ENCODE results near the gene CTNNA1.

Gene CTNNA1

GRCh38 chr5:138850865-138851435 is 97.7 kb downstream of the CTNNA1 start:
- no peak overlapping the region for H3K9ac ChIP-seq (ENCODE audit: low read length in 2 of 2)
- no peaks in the 10 kb centered on the region for H3K9me3 ChIP-seq (ENCODE audit: control insufficient read depth in 2 of 2, low read length in 2 of 2)
- H3K4me1 ChIP-seq (ENCODE audit: control insufficient read depth, insufficient read depth, low read length) = no peaks in the 10 kb centered on the region
- no peak overlapping the region for H3K4me3 ChIP-seq (ENCODE audit: low read length in 2 of 2)
- H3K36me3 ChIP-seq (ENCODE audit: control insufficient read depth in 2 of 2, insufficient read depth in 2 of 2, low read length in 2 of 2) = no peaks in the 10 kb centered on the region
- H3K27ac ChIP-seq (ENCODE audit: low read length) = no peak overlapping the region
- H3K27me3 ChIP-seq (ENCODE audit: control insufficient read depth in 1 of 2, insufficient read depth in 2 of 2, low read length in 2 of 2) = no peaks in the 10 kb centered on the region

GRCh38 chr5:138853132-138853531 is 99.9 kb downstream of the CTNNA1 start:
- Histone ChIP-seq H3K9me3 (ENCODE audit: control insufficient read depth in 2 of 2, low read length in 2 of 2) (no peaks in the 10 kb centered on the region), H3K27ac (ENCODE audit: low read length) (no peak overlapping the region), H3K4me3 (ENCODE audit: low read length in 2 of 2) (no peak overlapping the region), H3K36me3 (ENCODE audit: control insufficient read depth in 2 of 2, insufficient read depth in 2 of 2, low read length in 2 of 2) (no peaks in the 10 kb centered on the region), H3K27me3 (ENCODE audit: control insufficient read depth in 1 of 2, insufficient read depth in 2 of 2, low read length in 2 of 2) (no peaks in the 10 kb centered on the region), H3K4me1 (ENCODE audit: control insufficient read depth, insufficient read depth, low read length) (no peaks in the 10 kb centered on the region), H3K9ac (ENCODE audit: low read length in 2 of 2) (no peak overlapping the region)

- peaks cover 0 to 4% of the 10 kb centered on the region in 2 donors for H3K9me3 ChIP-seq (ENCODE audit: control insufficient read depth in 2 of 2, low read length in 2 of 2)
- H3K36me3 ChIP-seq (ENCODE audit: control insufficient read depth in 2 of 2, insufficient read depth in 2 of 2, low read length in 2 of 2) = peaks cover 0 to 2% of the 10 kb centered on the region in 2 donors
- H3K4me1 ChIP-seq (ENCODE audit: control insufficient read depth, insufficient read depth, low read length) = peaks cover 3% of the 10 kb centered on the region
- H3K27ac ChIP-seq (ENCODE audit: low read length) = no peak overlapping the region
- no peak overlapping the region for H3K4me3 ChIP-seq (ENCODE audit: low read length in 2 of 2)
- no peak overlapping the region for H3K9ac ChIP-seq (ENCODE audit: low read length in 2 of 2)
- no peaks in the 10 kb centered on the region for H3K27me3 ChIP-seq (ENCODE audit: control insufficient read depth in 1 of 2, insufficient read depth in 2 of 2, low read length in 2 of 2)
These were observed 113.8 kb downstream of the CTNNA1 start for GRCh38 chr5:138867011-138867410.

GRCh38 chr5:138869038-138869437 is 115.8 kb downstream of the CTNNA1 start:
- H3K27ac ChIP-seq (ENCODE audit: low read length) = no peak overlapping the region

GRCh38 chr5:138869763-138870500 is 116.7 kb downstream of the CTNNA1 start:
- H3K9me3 ChIP-seq (ENCODE audit: control insufficient read depth in 2 of 2, low read length in 2 of 2) = no peaks in the 10 kb centered on the region
- H3K27ac ChIP-seq (ENCODE audit: low read length) = no peak overlapping the region
- no peak overlapping the region for H3K4me3 ChIP-seq (ENCODE audit: low read length in 2 of 2)
- no peaks in the 10 kb centered on the region for H3K36me3 ChIP-seq (ENCODE audit: control insufficient read depth in 2 of 2, insufficient read depth in 2 of 2, low read length in 2 of 2)
- H3K4me1 ChIP-seq (ENCODE audit: control insufficient read depth, insufficient read depth, low read length) = peaks cover 3% of the 10 kb centered on the region
- no peak overlapping the region for H3K9ac ChIP-seq (ENCODE audit: low read length in 2 of 2)
- no peaks in the 10 kb centered on the region for H3K27me3 ChIP-seq (ENCODE audit: control insufficient read depth in 1 of 2, insufficient read depth in 2 of 2, low read length in 2 of 2)

More at GRCh38 chr5:138869038-138869437, 115.8 kb downstream of the CTNNA1 start:
- Histone ChIP-seq H3K36me3 (ENCODE audit: control insufficient read depth in 2 of 2, insufficient read depth in 2 of 2, low read length in 2 of 2) (no peaks in the 10 kb centered on the region), H3K9ac (ENCODE audit: low read length in 2 of 2) (no peak overlapping the region), H3K4me1 (ENCODE audit: control insufficient read depth, insufficient read depth, low read length) (peaks cover 3% of the 10 kb centered on the region), H3K27me3 (ENCODE audit: control insufficient read depth in 1 of 2, insufficient read depth in 2 of 2, low read length in 2 of 2) (no peaks in the 10 kb centered on the region), H3K9me3 (ENCODE audit: control insufficient read depth in 2 of 2, low read length in 2 of 2) (no peaks in the 10 kb centered on the region), H3K4me3 (ENCODE audit: low read length in 2 of 2) (no peak overlapping the region)

- no peaks in the 10 kb centered on the region for H3K36me3 ChIP-seq (ENCODE audit: control insufficient read depth in 2 of 2, insufficient read depth in 2 of 2, low read length in 2 of 2)
- no peaks in the 10 kb centered on the region for H3K9me3 ChIP-seq (ENCODE audit: control insufficient read depth in 2 of 2, low read length in 2 of 2)
- H3K9ac ChIP-seq (ENCODE audit: low read length in 2 of 2) = no peak overlapping the region
- no peaks in the 10 kb centered on the region for H3K27me3 ChIP-seq (ENCODE audit: control insufficient read depth in 1 of 2, insufficient read depth in 2 of 2, low read length in 2 of 2)
- no peak overlapping the region for H3K4me3 ChIP-seq (ENCODE audit: low read length in 2 of 2)
- H3K27ac ChIP-seq (ENCODE audit: low read length) = no peak overlapping the region
- H3K4me1 ChIP-seq (ENCODE audit: control insufficient read depth, insufficient read depth, low read length) = peaks cover 7% of the 10 kb centered on the region
These were observed 117.4 kb downstream of the CTNNA1 start for GRCh38 chr5:138870611-138871010.

- no peaks in the 10 kb centered on the region for H3K27me3 ChIP-seq (ENCODE audit: control insufficient read depth in 1 of 2, insufficient read depth in 2 of 2, low read length in 2 of 2)
- H3K27ac ChIP-seq (ENCODE audit: low read length) = no peak overlapping the region
- H3K4me3 ChIP-seq (ENCODE audit: low read length in 2 of 2) = no peak overlapping the region
- no peaks in the 10 kb centered on the region for H3K9me3 ChIP-seq (ENCODE audit: control insufficient read depth in 2 of 2, low read length in 2 of 2)
- peaks cover 7% of the 10 kb centered on the region for H3K4me1 ChIP-seq (ENCODE audit: control insufficient read depth, insufficient read depth, low read length)
- no peak overlapping the region for H3K9ac ChIP-seq (ENCODE audit: low read length in 2 of 2)
- H3K36me3 ChIP-seq (ENCODE audit: control insufficient read depth in 2 of 2, insufficient read depth in 2 of 2, low read length in 2 of 2) = no peaks in the 10 kb centered on the region
These were observed 119.7 kb downstream of the CTNNA1 start for GRCh38 chr5:138872841-138873465.

GRCh38 chr5:138873466-138874221 is 120.4 kb downstream of the CTNNA1 start:
- H3K4me1 ChIP-seq (ENCODE audit: control insufficient read depth, insufficient read depth, low read length) = peaks cover 7% of the 10 kb centered on the region
- no peaks in the 10 kb centered on the region for H3K27me3 ChIP-seq (ENCODE audit: control insufficient read depth in 1 of 2, insufficient read depth in 2 of 2, low read length in 2 of 2)
- no peak overlapping the region for H3K27ac ChIP-seq (ENCODE audit: low read length)
- peak overlapping the region in 1 of 2 donors; percentile 57 for H3K4me3 ChIP-seq (ENCODE audit: low read length in 2 of 2)
- no peak overlapping the region for H3K9ac ChIP-seq (ENCODE audit: low read length in 2 of 2)
- no peaks in the 10 kb centered on the region for H3K9me3 ChIP-seq (ENCODE audit: control insufficient read depth in 2 of 2, low read length in 2 of 2)
- H3K36me3 ChIP-seq (ENCODE audit: control insufficient read depth in 2 of 2, insufficient read depth in 2 of 2, low read length in 2 of 2) = no peaks in the 10 kb centered on the region

- H3K27me3 ChIP-seq (ENCODE audit: control insufficient read depth in 1 of 2, insufficient read depth in 2 of 2, low read length in 2 of 2) = no peaks in the 10 kb centered on the region
- no peak overlapping the region for H3K27ac ChIP-seq (ENCODE audit: low read length)
- peak overlapping the region; percentile 54 to 57 for H3K4me3 ChIP-seq (ENCODE audit: low read length in 2 of 2)
- H3K9me3 ChIP-seq (ENCODE audit: control insufficient read depth in 2 of 2, low read length in 2 of 2) = no peaks in the 10 kb centered on the region
- peaks cover 7% of the 10 kb centered on the region for H3K4me1 ChIP-seq (ENCODE audit: control insufficient read depth, insufficient read depth, low read length)
- no peak overlapping the region for H3K9ac ChIP-seq (ENCODE audit: low read length in 2 of 2)
- H3K36me3 ChIP-seq (ENCODE audit: control insufficient read depth in 2 of 2, insufficient read depth in 2 of 2, low read length in 2 of 2) = no peaks in the 10 kb centered on the region
These were observed 121.0 kb downstream of the CTNNA1 start for GRCh38 chr5:138874241-138874640.

GRCh38 chr5:138874771-138875551 is 121.7 kb downstream of the CTNNA1 start, which contains the start of gene LRRTM2:
Gene LRRTM2, minus strand, starts transcription at chr5:138875335. Its CDS starts 424 bp downstream, at chr5:138874911.
- Histone ChIP-seq H3K36me3 (ENCODE audit: control insufficient read depth in 2 of 2, insufficient read depth in 2 of 2, low read length in 2 of 2) (no peaks in the 10 kb centered on the region), H3K9me3 (ENCODE audit: control insufficient read depth in 2 of 2, low read length in 2 of 2) (no peaks in the 10 kb centered on the region), H3K27ac (ENCODE audit: low read length) (no peak within 1 kb of the TSS), H3K9ac (ENCODE audit: low read length in 2 of 2) (peak within 1 kb of the TSS; percentile 10 to 29), H3K4me1 (ENCODE audit: control insufficient read depth, insufficient read depth, low read length) (peaks cover 7% of the 10 kb centered on the region), H3K4me3 (ENCODE audit: low read length in 2 of 2) (peak within 1 kb of the TSS; percentile 54 to 57), H3K27me3 (ENCODE audit: control insufficient read depth in 1 of 2, insufficient read depth in 2 of 2, low read length in 2 of 2) (no peaks in the 10 kb centered on the region)

Data from stomach smooth muscle (tissue), 2 donors.